GM12801 (cell line): ENCODE data around the gene RGS6.

Experiments used
- CTCF ChIP-seq: IDR thresholded peaks from one replicate; pipeline ENCODE4 v1.5.1; 2011; ENCODE audit warnings: control low read depth; ENCODE audit not compliant: insufficient read length; ENCODE audit errors: extremely low read depth

RGS6 gene

GRCh38 chr14:72236629-72237028 lies 304.4 kb downstream of the RGS6 start:
- no peak for TF ChIP-seq CTCF

DNA sequence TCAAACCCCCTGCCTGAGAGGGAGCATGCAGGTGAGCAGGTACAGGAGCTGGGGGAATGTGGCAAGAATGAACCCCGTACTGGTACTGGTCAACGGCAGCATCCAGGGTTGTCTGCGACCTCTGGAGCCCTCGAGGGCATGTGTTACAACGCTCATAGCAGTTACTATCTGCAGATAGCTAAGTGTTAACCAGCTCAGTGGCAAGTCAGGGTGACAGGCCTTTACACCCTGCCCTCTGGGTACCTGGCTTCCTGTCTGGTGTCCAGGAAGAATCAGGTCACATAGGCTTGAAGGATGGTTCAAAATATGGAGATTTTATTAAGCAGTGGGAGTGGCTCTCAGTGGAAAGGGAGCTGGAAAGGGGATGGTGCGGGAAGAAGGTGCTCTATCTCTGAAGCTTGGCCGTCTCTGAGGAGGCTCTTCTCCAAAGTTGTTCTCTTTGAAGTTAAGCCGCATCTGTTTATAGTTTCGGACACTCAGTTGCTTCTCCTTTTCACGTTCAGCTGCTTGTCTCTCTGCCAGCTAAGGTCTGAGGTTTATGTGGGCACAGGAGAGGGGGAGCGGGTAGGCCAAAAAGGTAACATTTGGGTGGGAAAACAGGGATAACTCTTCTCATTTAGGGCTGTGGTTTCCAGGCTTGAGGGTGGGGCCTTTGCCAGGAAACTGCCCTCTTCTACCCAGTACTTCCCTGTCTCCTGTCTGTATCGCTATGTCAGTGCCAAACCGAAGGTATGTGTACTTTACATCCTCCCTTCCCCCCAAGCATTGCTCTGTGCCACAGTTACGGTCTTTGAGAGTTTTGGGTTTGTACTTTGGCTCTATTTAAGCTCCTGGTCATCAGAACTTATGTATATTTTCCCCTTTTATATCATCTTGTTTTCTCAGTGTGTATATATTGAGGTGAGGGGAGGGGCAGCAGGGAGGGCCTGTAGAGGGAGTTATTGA lies 305.8 kb downstream of the RGS6 start:
- TF ChIP-seq CTCF, result no peak

DNA sequence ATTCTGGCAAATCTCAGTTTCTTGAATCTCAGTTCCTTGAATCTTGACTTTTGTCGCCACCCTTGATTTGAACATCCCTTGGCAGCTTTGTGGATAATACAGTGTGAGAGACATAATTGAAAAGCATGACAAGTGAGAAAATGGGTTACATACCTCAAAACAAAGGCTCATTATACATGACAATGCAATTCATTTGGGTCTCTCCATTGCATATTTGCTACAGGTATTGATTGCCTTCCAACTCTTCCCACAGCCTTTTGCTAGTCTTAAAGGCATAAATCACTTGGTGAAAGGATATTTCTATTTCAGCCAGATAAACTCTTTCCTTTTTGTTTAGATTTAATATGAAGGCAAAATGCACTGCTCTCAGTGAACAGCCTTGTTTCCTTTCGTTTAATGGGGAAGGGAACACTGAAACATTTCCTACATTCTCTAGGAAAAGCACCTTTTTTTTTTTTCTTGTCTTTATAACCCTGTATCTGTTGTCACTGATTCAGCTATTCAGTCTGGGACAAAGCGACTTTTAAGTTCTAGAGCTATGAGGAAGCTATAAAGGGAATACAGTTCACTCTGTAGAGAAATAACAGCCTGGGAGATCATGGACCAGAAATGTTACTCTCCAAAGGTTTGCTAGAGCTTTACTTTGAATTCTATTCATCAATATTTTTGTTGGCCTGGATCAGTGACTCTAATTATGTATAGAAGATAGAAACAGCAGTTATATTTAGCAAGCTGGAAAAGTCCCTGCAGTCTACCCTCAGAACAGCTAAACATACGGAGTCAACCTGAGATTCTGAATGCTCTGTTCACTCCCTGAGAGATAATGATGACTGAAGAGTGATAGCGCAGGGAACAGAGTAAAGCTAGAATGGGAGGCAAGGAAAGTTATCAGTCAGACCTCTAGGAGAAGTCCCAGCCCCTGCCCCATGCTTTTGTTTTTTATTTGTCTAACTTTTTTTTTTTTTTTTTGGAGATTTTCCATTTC lies 311.4 kb downstream of the RGS6 start:
- TF ChIP-seq CTCF, result no peak

- no peak for TF ChIP-seq CTCF
Observed at GRCh38 chr14:72247896-72248465, 315.8 kb downstream of the RGS6 start.

GRCh38 chr14:72253503-72253902 lies 321.3 kb downstream of the RGS6 start:
- TF ChIP-seq CTCF, result no peak

DNA sequence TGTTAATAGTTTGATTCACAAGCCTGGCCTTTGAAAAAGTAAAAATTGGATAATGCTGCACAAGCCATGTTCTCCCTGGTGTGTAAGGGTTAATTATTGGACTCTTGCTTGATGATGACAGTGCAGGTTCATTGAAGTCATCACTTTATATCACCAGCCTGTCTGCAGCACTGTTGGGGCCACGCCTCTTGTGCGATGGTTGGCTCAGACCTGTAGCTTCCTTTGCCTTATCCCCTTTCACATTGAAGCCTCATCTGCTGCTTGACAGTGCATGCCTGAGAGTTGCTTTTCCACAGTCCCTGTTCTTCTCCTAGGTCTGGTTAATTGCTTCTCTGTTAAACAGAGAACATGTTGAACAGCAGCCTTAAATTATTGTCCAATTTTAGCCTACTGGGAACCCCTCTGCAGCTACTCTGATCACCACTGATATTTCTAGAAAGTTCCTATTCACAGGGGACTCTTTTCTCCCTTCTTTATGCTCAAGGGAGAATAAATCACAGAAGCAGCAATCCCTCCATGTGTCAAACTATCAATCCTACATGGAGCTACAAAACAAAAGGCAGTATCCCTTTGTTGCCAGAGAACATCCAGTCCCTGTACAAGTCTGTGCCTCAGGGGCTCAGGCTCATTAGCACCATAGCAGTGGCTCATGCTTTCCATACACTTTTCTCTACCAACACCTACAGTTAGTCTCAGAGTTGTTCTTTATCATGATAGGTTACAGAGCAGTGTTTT lies 322.1 kb downstream of the RGS6 start:
- TF ChIP-seq CTCF, result no peak
